Embryonic facial prominence (tissue), 1 donor: ENCODE results near the gene TDP1.

ENCODE experiments used
- DNase-seq: peaks from one replicate; pipeline ENCODE4 v3.0.0-alpha.2; 2016; ENCODE audit errors: extremely low spot score

The TDP1 gene

DNA sequence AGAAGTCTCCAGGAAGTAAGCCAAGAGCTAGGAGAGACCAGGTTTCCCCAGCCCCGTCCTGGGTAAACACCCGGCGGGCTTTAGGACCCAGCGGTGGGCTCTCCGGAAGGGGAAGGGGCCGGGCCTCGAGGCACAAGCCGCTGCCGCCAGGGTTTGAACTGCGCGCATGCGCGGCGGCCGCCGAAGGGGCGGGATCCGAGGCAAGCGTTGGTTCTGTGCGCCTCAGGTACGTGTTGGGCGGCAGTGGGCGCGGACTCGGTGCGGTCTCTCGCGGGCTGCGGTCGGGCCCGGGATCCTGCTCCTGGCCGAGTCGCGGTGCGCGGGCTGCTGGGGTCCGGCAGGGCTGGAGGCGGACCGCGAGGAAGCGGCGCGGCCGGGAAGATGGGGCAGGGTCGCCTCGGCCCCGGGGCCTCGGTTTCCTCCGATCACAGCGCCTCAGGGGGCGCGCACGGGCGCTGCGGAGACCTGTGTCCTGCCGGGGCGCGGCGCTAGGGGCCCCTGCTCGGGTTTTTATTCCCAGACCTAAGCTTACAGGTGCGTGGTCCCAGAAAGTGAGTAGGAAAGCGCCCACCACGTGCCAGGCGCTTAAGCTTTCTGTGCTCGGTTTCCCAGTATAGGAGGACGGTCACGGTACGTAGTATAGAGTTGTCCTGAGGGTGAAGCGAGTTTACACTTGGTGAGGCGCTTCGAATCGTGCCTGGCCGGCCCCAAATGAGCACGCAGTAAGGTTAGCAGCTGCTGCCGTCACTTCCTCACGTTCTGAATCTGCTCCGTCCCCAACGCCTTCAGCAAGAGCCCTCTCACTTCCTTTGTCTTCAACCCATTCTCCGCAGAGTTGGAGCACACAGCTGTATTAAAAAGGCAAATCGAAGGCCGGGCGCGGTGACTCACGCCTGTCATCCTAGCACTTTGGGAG lies at the start of gene TDP1:
Gene TDP1, plus strand, starts transcription at position 183 of the 916 bp plus-strand sequence. CDS start 7,188 bp downstream, outside the sequence.
- DNase-seq = peak; percentile 95

- DNase-seq = no peak
Observed at GRCh38 chr14:89906000-89906399, 49.7 kb upstream of the TDP1 start.

- no peak for DNase-seq
Observed at GRCh38 chr14:89907655-89908054, 48.1 kb upstream of the TDP1 start.

DNA sequence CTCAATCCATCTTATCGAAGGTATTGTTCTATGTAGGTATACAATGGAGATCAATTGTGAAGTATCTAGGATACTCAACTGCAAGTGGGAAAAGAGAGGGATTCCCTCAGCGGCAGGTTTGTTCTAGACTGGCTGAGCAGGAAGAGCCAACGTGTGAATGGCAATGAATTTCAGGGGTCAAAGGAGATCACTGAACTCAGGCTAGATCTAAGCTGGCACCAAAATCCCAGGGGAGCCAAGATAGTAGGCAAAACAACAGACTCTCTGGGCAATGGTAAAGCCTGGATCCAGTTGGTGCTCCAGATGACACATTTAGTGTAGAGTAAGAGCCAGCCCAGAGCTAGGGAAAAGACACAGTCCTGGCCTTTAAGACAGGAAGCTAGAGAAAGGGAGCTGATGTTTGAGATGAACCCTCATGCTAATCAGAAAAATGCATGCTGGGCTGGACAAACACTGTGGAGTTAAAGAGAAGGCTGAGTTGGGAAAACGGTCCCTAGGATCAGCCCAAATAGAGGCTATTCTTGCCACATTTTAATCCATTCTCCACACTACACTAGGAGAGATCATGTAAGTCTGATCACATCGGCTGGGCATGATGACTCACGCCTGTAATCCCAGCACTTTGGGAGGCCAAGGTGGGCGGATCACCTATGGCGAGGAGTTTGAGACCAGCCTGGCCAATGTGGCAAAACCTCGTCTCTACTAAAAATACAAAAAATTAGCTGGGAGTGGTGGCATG lies 46.8 kb upstream of the TDP1 start:
- DNase-seq = no peak

- no peak for DNase-seq
Observed at GRCh38 chr14:89909586-89909985, 46.1 kb upstream of the TDP1 start.

GRCh38 chr14:89910691-89911009 lies 45.1 kb upstream of the TDP1 start:
- DNase-seq = no peak

DNA sequence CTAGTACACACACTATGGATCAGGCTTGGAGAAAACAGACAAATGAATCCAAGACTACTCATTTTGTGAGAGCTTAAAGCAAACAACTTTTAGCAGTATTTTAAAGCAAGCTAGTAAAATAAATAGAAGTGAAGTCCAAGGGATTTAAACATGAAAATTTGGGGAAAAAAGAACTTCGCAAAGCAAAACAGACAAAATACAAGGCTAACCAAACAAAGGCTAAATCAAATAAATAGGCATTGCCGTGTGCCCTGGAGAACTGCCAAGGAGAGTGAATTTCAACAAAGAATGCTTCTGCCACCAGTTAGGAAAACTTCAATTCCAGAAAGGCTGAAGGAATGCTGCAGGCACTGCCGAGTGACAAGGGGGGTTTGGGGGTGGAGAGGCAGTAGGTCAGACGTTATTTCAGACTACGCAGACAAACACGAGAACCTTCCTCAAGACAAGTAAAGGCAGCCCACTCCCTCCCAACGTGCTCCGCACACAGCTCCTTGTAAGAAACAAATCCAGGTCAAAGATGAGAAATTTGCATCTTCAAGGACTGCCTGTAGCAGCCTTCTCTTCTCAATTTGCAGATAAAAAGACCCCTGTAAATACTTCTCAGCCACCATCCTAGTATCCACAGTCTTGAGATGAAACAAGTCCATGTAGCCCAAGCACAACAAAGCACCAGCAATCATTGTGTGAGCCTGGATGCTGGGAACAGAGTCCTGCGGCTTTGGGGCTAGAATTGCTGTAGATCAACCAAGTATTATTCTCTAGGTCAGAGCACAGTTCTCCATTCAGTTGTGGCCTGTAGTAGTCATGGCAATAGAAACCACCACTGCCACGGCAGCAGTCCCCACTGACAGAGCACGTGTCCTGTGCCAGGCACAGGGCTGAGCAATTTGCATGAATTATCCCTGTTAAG lies 44.5 kb upstream of the TDP1 start:
- DNase-seq = peak; percentile 62

GRCh38 chr14:89912221-89912620 lies 43.5 kb upstream of the TDP1 start:
- DNase-seq = no peak

DNA sequence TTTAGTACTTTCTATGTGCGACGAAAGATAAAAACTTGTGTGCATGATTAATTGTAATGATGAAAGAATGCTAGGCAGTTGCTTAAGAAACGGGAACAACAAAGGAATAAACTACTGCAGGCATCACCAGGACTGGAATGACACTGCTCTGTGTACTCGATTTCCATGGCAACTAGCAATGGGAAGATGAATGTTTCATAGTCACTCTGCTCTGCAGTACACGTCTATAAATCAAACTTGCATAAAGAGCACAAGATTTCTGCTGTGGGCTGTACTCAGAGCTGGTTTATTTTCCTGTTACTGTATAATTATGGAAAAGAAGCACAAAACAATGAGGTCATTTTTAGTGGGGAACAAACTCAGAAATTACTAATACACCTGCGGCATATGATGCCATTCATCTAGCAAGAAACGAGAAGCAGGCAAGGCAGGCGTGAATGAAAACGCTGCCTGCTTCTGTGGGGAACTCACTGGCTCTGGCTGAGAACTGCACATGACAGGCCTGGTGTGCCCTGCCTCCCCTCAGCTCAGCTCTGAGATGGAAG lies 43.0 kb upstream of the TDP1 start:
- DNase-seq = peak; percentile 90

- DNase-seq = peak; percentile 58
Observed at GRCh38 chr14:89915114-89915878, 40.4 kb upstream of the TDP1 start.

DNA sequence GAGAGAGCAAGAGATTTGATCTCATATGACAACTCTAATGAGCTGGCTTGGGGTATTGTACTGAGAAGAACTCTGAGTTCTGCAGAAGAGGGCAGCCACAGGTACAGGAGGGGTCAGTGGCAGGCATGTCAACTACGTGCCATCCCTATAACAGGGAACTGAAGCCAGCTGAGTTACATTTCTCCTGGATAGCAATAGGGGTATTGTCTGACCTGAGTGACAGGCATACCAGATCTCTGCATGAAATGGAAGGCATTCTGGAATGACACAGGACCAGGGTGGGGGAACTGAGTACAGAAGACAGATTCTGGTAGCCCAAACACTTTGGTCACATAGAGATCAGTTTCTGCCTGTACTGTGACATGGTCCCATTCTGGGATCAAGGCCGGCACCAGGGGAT lies 37.0 kb upstream of the TDP1 start:
- no peak for DNase-seq

GRCh38 chr14:89920056-89920455 lies 35.7 kb upstream of the TDP1 start:
- DNase-seq = no peak

- no peak for DNase-seq
Observed at GRCh38 chr14:89921346-89921745, 34.4 kb upstream of the TDP1 start.

DNA sequence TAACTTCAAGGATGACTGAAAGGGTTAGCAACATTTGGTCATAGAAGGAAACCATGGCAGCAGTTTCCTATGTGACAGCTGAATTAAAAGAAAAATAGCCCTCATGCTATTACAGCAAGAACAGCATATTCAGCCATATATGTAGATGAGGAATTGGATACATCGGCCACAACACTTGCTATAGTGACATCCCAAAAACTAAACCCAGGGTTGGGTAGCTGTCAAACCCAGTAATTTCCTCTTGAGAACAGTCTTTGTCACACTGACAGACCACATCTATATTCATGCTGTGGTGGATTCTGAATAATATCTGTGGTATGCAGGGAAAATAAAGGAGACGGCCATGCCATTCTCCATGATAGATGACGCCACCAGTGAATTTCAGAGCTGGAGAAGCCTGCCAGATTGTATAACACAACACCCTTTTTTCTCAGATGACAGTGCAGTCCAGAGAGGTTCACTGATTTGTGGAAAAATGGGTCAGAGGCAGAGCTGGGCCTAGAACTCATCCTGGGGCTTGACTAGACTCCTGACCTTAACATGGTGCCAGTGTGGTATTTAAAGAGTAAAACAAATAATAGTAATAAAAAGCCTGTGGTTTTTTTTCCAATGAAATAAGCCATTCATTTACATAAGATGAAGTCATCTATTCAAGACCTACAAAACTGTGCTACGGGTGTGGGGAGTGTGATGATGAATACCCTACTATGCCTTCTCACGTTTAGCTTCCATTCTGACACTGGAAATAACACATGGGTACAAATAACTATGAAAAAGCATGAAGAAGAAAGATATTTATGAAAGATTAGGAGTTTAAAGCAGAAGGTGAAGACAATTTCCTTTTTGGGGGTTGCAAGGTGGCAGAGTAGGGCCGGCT lies 33.5 kb upstream of the TDP1 start:
- no peak for DNase-seq

- DNase-seq = no peak
Observed at GRCh38 chr14:89924268-89924667, 31.5 kb upstream of the TDP1 start.

- no peak for DNase-seq
Observed at GRCh38 chr14:89926694-89927093, 29.0 kb upstream of the TDP1 start.

GRCh38 chr14:89927186-89927865 lies 28.4 kb upstream of the TDP1 start:
- no peak for DNase-seq

DNA sequence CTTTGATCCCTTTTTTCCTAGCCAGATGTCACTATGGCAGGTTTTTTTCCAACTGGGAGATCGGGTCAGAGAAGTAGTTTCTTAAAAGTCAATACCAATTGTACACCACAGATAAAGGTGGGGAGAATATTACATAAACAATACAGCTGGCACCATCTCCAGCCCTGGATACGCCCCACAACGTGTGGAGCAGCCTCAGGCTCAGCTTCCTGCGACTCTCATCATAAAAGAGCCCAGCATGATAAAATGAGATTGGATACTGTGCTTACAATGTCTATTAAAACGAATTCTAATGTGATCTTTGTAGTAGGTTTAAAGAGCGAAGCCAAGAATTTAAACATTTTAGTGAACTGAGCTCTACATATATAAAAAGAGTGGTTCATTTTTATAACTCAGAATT lies 22.7 kb upstream of the TDP1 start:
- no peak for DNase-seq

DNA sequence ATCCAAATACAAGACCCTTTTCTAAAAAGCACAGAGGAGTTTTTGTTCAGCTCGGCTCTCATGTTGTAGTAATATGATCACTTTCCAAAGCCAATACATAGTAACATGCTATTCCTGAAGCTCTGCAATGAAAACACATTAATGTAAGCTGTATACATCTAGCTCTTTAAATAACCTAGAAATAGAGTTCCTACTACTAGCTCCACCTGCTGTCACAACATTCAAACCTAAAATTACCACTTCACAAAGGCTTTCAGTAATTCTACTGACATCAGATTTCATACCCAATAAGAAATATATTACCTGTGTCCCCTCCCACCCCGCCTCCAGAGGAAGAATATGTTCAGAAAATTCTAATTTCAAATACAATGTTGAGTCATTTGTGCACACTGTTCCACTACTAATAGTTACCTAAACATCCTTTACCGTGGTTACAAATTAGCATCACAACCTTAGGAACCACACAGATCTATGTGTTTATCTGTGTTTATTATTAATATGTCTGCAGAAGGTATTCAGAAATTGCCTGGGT lies 19.0 kb upstream of the TDP1 start:
- DNase-seq = no peak
